A549 (cell line): ENCODE data around the gene MED22. TPM values are rescaled to one million over a fixed set of nuclear protein-coding genes. Genes with fewer than 3 reads are reported as not detected.

Experiments used
- ATAC-seq, 2 experiments: fragments of 200-7000 bp in 1 of 2; fragments of >200 bp in 1 of 2; cut with Nextera tagmentation in 1 of 2; cut with Tn5 transposase in 1 of 2; 3 replicates each; pipeline versions ENCODE4 v1.8.0 to v1.9.1; 2018 to 2020; ENCODE audit warnings: mild to moderate bottlenecking in 1 of 2, moderate library complexity in 1 of 2
- CTCF ChIA-PET: fragments of 300-600 bp; sonication (Branson Sonifier 250); formaldehyde crosslinking; extraction: SDS; loops from one replicate; lab custom pipeline; 2021; ENCODE audit warnings: antibody characterized with exemption, inconsistent platforms; lab: Yijun Ruan, JAX
- POLR2A ChIA-PET: fragments of 350-600 bp; formaldehyde crosslinking; extraction: SDS; loops from one replicate; lab custom pipeline; 2021; ENCODE audit warnings: antibody characterized with exemption, inconsistent platforms; lab: Yijun Ruan, JAX
- DNase-seq, 2 experiments: peaks; one replicate each; pipeline versions ENCODE4 v3.0.0 to v3.0.0-alpha.2; 2011 to 2016; ENCODE audit warnings: low read depth in 1 of 2, low spot score in 1 of 2
- FAIRE-seq: peaks from 2 replicates; lab custom pipeline; 2011; peaks lifted over from hg19 to GRCh38; lab: Jason Lieb, UNC
- H3K27ac ChIP-seq, 2 experiments: fragments of >200 bp; sonication (Bioruptor Twin); formaldehyde crosslinking; 3 replicates each; pipeline ENCODE4 v1.5.1; 2016 to 2017
- H3K4me1 ChIP-seq: fragments of >200 bp; sonication (Bioruptor Twin); formaldehyde crosslinking; 3 replicates; pipeline ENCODE4 v1.6.1; 2016
- H3K4me2 ChIP-seq: fragments of >200 bp; sonication (Bioruptor Twin); formaldehyde crosslinking; 3 replicates; pipeline ENCODE4 v1.6.1; 2016
- H3K4me3 ChIP-seq: fragments of >200 bp; sonication (Bioruptor Twin); formaldehyde crosslinking; 3 replicates; pipeline ENCODE4 v1.5.1; 2016
- H3K9me3 ChIP-seq: fragments of >200 bp; sonication (Bioruptor Twin); formaldehyde crosslinking; 3 replicates; pipeline ENCODE4 v1.6.1; 2016
- BHLHE40 ChIP-seq: IDR thresholded peaks from 2 replicates; pipeline ENCODE4 v1.6.1; 2012; ENCODE audit warnings: low read depth, low read length, inconsistent platforms
- CEBPB ChIP-seq, 2 experiments: fragments of >200 bp in 1 of 2; sonication (Bioruptor Twin) in 1 of 2; formaldehyde crosslinking in 1 of 2; IDR thresholded peaks; 2 replicates each; pipeline ENCODE4 v1.6.1; 2012 to 2016
- CHD4 ChIP-seq: fragments of 200-600 bp; sonication (generic); IDR thresholded peaks from 2 replicates; pipeline ENCODE4 v1.6.1; 2016; ENCODE audit warnings: antibody characterized with exemption, mild to moderate bottlenecking, borderline replicate concordance
- E2F6 ChIP-seq: IDR thresholded peaks from 2 replicates; pipeline ENCODE4 v1.6.1; 2012; ENCODE audit warnings: low read depth, borderline replicate concordance
- FOSB ChIP-seq: fragments of 250-450 bp; sonication (Bioruptor Pico); IDR thresholded peaks from 2 replicates; pipeline ENCODE4 v1.5.0; 2020; ENCODE audit warnings: mild to moderate bottlenecking, moderate library complexity
- HEYL ChIP-seq: fragments of 250-450 bp; sonication (Bioruptor Pico); IDR thresholded peaks from 2 replicates; pipeline ENCODE4 v1.8.0; 2021; ENCODE audit warnings: mild to moderate bottlenecking, moderate library complexity
- HMGXB4 ChIP-seq: fragments of 250-450 bp; sonication (Bioruptor Pico); IDR thresholded peaks from 2 replicates; pipeline ENCODE4 v1.5.0; 2021; ENCODE audit warnings: mild to moderate bottlenecking, moderate library complexity, borderline replicate concordance
- KDM1A ChIP-seq: fragments of 200-600 bp; sonication (generic); IDR thresholded peaks from 2 replicates; pipeline ENCODE4 v1.6.1; 2016; ENCODE audit warnings: low read depth, mild to moderate bottlenecking
- NPAS2 ChIP-seq: fragments of 250-450 bp; sonication (Bioruptor Pico); IDR thresholded peaks from 2 replicates; pipeline ENCODE4 v1.8.0; 2022; ENCODE audit warnings: mild to moderate bottlenecking, moderate library complexity, borderline replicate concordance
- PBX3 ChIP-seq: IDR thresholded peaks from 2 replicates; pipeline ENCODE4 v1.6.1; 2012
- POLR2AphosphoS2 ChIP-seq: conservative IDR thresholded peaks from 2 replicates; pipeline ENCODE4 v1.6.1; 2012; ENCODE audit warnings: low read length, improper control_type of control experiment, inconsistent platforms
- RAD21 ChIP-seq, 2 experiments: fragments of >200 bp in 1 of 2; sonication (Bioruptor Twin) in 1 of 2; formaldehyde crosslinking in 1 of 2; IDR thresholded peaks in 1 of 2; conservative IDR thresholded peaks in 1 of 2; 2 replicates in 1 of 2; 3 replicates in 1 of 2; pipeline ENCODE4 v1.6.1; 2012 to 2018; ENCODE audit warnings: inconsistent platforms in 1 of 2
- REST ChIP-seq: fragments of 200-600 bp; sonication (generic); IDR thresholded peaks from 2 replicates; pipeline ENCODE4 v1.6.1; 2016; ENCODE audit warnings: antibody characterized with exemption, mild to moderate bottlenecking, moderate library complexity
- RFX5 ChIP-seq: fragments of 450-650 bp; IDR thresholded peaks from 2 replicates; pipeline ENCODE4 v1.7.1; 2014; ENCODE audit warnings: antibody characterized with exemption, mild to moderate bottlenecking, moderate library complexity
- SMC3 ChIP-seq: fragments of >200 bp; sonication (Bioruptor Twin); formaldehyde crosslinking; IDR thresholded peaks from 3 replicates; pipeline ENCODE4 v1.6.1; 2018; ENCODE audit warnings: inconsistent platforms
- TFCP2L1 ChIP-seq: fragments of 250-450 bp; sonication (Bioruptor Pico); IDR thresholded peaks from 2 replicates; pipeline ENCODE4 v1.5.0; 2021; ENCODE audit warnings: mild to moderate bottlenecking
- USF2 ChIP-seq: fragments of 450-650 bp; IDR thresholded peaks from 2 replicates; pipeline ENCODE4 v1.6.1; 2014; ENCODE audit warnings: antibody characterized with exemption
- ZC3H11A ChIP-seq: fragments of 450-650 bp; IDR thresholded peaks from 2 replicates; pipeline ENCODE4 v1.6.1; 2014; ENCODE audit warnings: antibody characterized with exemption, mild to moderate bottlenecking
- ZFP36 ChIP-seq: fragments of 450-650 bp; IDR thresholded peaks from 2 replicates; pipeline ENCODE4 v1.6.1; 2014; ENCODE audit warnings: borderline replicate concordance; ENCODE audit not compliant: partially characterized antibody
- WGBS: methylation state at CpG from one replicate; pipeline ENCODE4 v1.1.6; 2017; ENCODE audit errors: missing lambda C conversion rate; 5-methylcytosine and 5-hydroxymethylcytosine counted together
- polyA plus RNA-seq, 4 experiments: library from polyadenylated mRNA; depleted of rRNA in 3 of 4; stranded (reverse); fragments of >200 nt; fragmentation: RNase III in 1 of 4; extraction: RNeasy Plus Mini Kit Qiagen cat#74134 plus additional on column Dnase treatment in 1 of 4; gene quantifications; 2 replicates in 3 of 4; 3 replicates in 1 of 4; pipeline ENCODE4 v1.2.3, GENCODE V29; 2011 to 2017

Gene MED22
- polyA plus RNA-seq, 2 of the 4 experiments (the other 2 are of a cell fraction) = 15.7 to 22.0 TPM

GRCh38 chr9:133315997-133316396 lies 31.9 kb downstream of the MED22 start:
- no peak for ATAC-seq

More at GRCh38 chr9:133315997-133316396, 31.9 kb downstream of the MED22 start:
- ChIA-PET POLR2A (no interaction called here), CTCF (no interaction called here)
- H3K9me3 ChIP-seq = no peaks in the 10 kb centered on the region
- no peak overlapping the region for H3K27ac ChIP-seq
- H3K4me1 ChIP-seq = no peaks in the 10 kb centered on the region
- FAIRE-seq (no peak), DNase-seq (no peak)
- WGBS = 4% methylated on average over 2 of the region's 2 CpGs
- no peak overlapping the region for H3K4me3 ChIP-seq
- H3K4me2 ChIP-seq = no peak overlapping the region
- TF ChIP-seq HEYL (CRISPR knock-in tag) (no peak), REST (no peak), CHD4 (no peak), RFX5 (no peak), NPAS2 (no peak), POLR2AphosphoS2 (no peak), TFCP2L1 (no peak), ZFP36 (no peak), PBX3 (no peak), SMC3 (no peak), BHLHE40 (no peak), FOSB (CRISPR knock-in tag) (no peak), RAD21 (conservative IDR thresholded peaks at IDR 0.05 in 1 of 2, IDR thresholded peaks at IDR 0.05 in 1 of 2) (no peak), USF2 (no peak), KDM1A (no peak), HMGXB4 (CRISPR knock-in tag) (no peak), CEBPB (IDR thresholded peaks at IDR 0.05) (no peak), E2F6 (no peak), ZC3H11A (no peak)
- TF ChIP-seq, all 56 proteins: peak for 0
